A673 (cell line): ENCODE measurements around the gene ACAD11. TPM values are rescaled to one million over a fixed set of nuclear protein-coding genes. Genes with fewer than 3 reads are reported as not detected.

Source experiments
- BruUV-seq: library from RNA; stranded (reverse); fragments of 400-500 nt; replicated peaks from 2 replicates; lab custom pipeline; 2021; lab: Mats Ljungman, UMichigan
- CTCF ChIA-PET: fragments of 300-600 bp; sonication (Branson Sonifier 250); formaldehyde crosslinking; loops from one replicate; lab custom pipeline; 2022; ENCODE audit warnings: antibody characterized with exemption; lab: Charles Lee
- POLR2A ChIA-PET: fragments of 300-600 bp; sonication (Branson Sonifier 250); formaldehyde crosslinking; loops from one replicate; lab custom pipeline; 2022; ENCODE audit warnings: antibody characterized with exemption; ENCODE audit not compliant: low non-redundant PET; lab: Charles Lee
- DNase-seq: peaks from one replicate; pipeline ENCODE4 v3.0.0-alpha.2; 2015; ENCODE audit warnings: low spot score
- H3K27ac ChIP-seq: fragments of 200-600 bp; sonication (generic); 2 replicates; pipeline ENCODE4 v1.5.1; 2016; ENCODE audit warnings: mixed run types, low read depth, mild to moderate bottlenecking, mixed read lengths, antibody characterized with exemption, low read length; ENCODE audit not compliant: poor library complexity, severe bottlenecking
- H3K27me3 ChIP-seq: fragments of 200-600 bp; sonication (generic); replicated peaks from 2 replicates; pipeline ENCODE4 v1.6.1; 2017; ENCODE audit warnings: mixed run types, low read depth, mild to moderate bottlenecking, mixed read lengths, antibody characterized with exemption, low read length; ENCODE audit not compliant: insufficient read depth, poor library complexity
- H3K36me3 ChIP-seq: fragments of 200-600 bp; sonication (generic); 2 replicates; pipeline ENCODE4 v1.6.1; 2016; ENCODE audit warnings: mixed run types, mild to moderate bottlenecking, mixed read lengths, antibody characterized with exemption, low read length; ENCODE audit not compliant: insufficient read depth, poor library complexity, severe bottlenecking
- H3K4me1 ChIP-seq: fragments of 200-600 bp; sonication (generic); 2 replicates; pipeline ENCODE4 v1.6.1; 2017; ENCODE audit warnings: mixed run types, mild to moderate bottlenecking, mixed read lengths, antibody characterized with exemption, low read length; ENCODE audit not compliant: insufficient read depth, poor library complexity, severe bottlenecking
- H3K4me3 ChIP-seq: fragments of 200-600 bp; sonication (generic); 2 replicates; pipeline ENCODE4 v1.5.1; 2016; ENCODE audit warnings: low read depth, mixed run types, mild to moderate bottlenecking, mixed read lengths, low read length; ENCODE audit not compliant: poor library complexity, severe bottlenecking
- H3K9me3 ChIP-seq: fragments of 200-600 bp; sonication (generic); 2 replicates; pipeline ENCODE4 v1.6.1; 2016; ENCODE audit warnings: mixed run types, low read depth, mild to moderate bottlenecking, mixed read lengths, antibody characterized with exemption, low read length; ENCODE audit not compliant: poor library complexity, severe bottlenecking
- CTCF ChIP-seq: fragments of 300-800, 200-600 bp; sonication (generic); conservative IDR thresholded peaks from 2 replicates; pipeline ENCODE4 v1.5.1; 2017; ENCODE audit warnings: low read depth, mild to moderate bottlenecking, antibody characterized with exemption, low read length, moderate library complexity, mixed read lengths
- EZH2 ChIP-seq: fragments of 200-600 bp; sonication (generic); IDR thresholded peaks from 2 replicates; pipeline ENCODE4 v1.6.1; 2017; ENCODE audit warnings: borderline replicate concordance, low read depth, mild to moderate bottlenecking, mixed read lengths, antibody characterized with exemption, low read length; ENCODE audit not compliant: poor library complexity, severe bottlenecking
- intact Hi-C: fragments of 100-400 bp; cut with micrococcal nuclease; formaldehyde crosslinking; loops from one replicate; pipeline ENCODE4 v1.10.0; 2022; ENCODE audit not compliant: unreplicated experiment
- total RNA-seq: library from RNA; stranded (reverse); gene quantifications from 2 replicates; pipeline ENCODE4 v1.2.3, GENCODE V29; 2021

The ACAD11 gene
- total RNA-seq, 1 experiment from 2014 or later: 10.4 TPM

GRCh38 chr3:132638706-132639105 lies 20.9 kb downstream of the ACAD11 start:
- no peaks in the 10 kb centered on the region for H3K27me3 ChIP-seq
- H3K27ac ChIP-seq: no peak overlapping the region
- no peak for TF ChIP-seq EZH2
- no peak for TF ChIP-seq CTCF
- H3K4me3 ChIP-seq: no peak overlapping the region
- no peaks in the 10 kb centered on the region for H3K4me1 ChIP-seq
- ChIA-PET CTCF (interaction anchor here (1.6 kb wide), 1 partner anchor 103 kb away, joined by 4 read pairs; no protein-coding TSS in a partner anchor), POLR2A (no interaction called here)
- DNase-seq: no peak
- H3K9me3 ChIP-seq: no peaks in the 10 kb centered on the region
- intact Hi-C loops: no loop called here
- no peaks in the 10 kb centered on the region for H3K36me3 ChIP-seq
- no TSS peak for BruUV-seq

- no peaks in the 10 kb centered on the region for H3K27me3 ChIP-seq
- H3K4me3 ChIP-seq: no peak overlapping the region
- BruUV-seq: no TSS peak
- CTCF ChIA-PET: no interaction called here
- H3K27ac ChIP-seq: no peak overlapping the region
- POLR2A ChIA-PET: no interaction called here
- no peaks in the 10 kb centered on the region for H3K9me3 ChIP-seq
- H3K4me1 ChIP-seq: no peaks in the 10 kb centered on the region
- intact Hi-C loops: no loop called here
- no peaks in the 10 kb centered on the region for H3K36me3 ChIP-seq
- TF ChIP-seq CTCF (no peak), EZH2 (no peak)
- no peak for DNase-seq
Measured at GRCh38 chr3:132637590-132637989, 22.0 kb downstream of the ACAD11 start.

GRCh38 chr3:132635052-132635451 lies 24.6 kb downstream of the ACAD11 start:
- H3K4me1 ChIP-seq: peaks cover 11% of the 10 kb centered on the region
- H3K27ac ChIP-seq: no peak overlapping the region
- no TSS peak for BruUV-seq
- ChIA-PET CTCF (no interaction called here), POLR2A (no interaction called here)
- no peaks in the 10 kb centered on the region for H3K9me3 ChIP-seq
- intact Hi-C loops: no loop called here
- no peak for DNase-seq
- H3K36me3 ChIP-seq: no peaks in the 10 kb centered on the region
- TF ChIP-seq EZH2 (no peak), CTCF (no peak)
- H3K4me3 ChIP-seq: no peak overlapping the region
- no peaks in the 10 kb centered on the region for H3K27me3 ChIP-seq
